Cardiac fibroblast (primary cell): ENCODE measurements around the gene EPS8L2.

ENCODE experiments used
- DNase-seq, 2 donors: peaks; one replicate each; pipeline versions ENCODE4 v3.0.0 to v3.0.0-alpha.2; 2010; ENCODE audit warnings: low read depth in 2 of 2
- H3K4me3 ChIP-seq, 2 donors: replicated peaks in 1 of 2; 1 replicate in 1 of 2; 2 replicates in 1 of 2; pipeline ENCODE4 v1.5.1; 2011; ENCODE audit warnings: low read depth in 2 of 2, low read length in 2 of 2, mild to moderate bottlenecking in 2 of 2, moderate library complexity in 1 of 2
- TF ChIP-seq, protein P1 (sequence below): IDR thresholded peaks from one replicate; pipeline ENCODE4 v1.5.1; 2011; ENCODE audit warnings: low read depth, mild to moderate bottlenecking, low read length, inconsistent platforms

Gene EPS8L2

DNA sequence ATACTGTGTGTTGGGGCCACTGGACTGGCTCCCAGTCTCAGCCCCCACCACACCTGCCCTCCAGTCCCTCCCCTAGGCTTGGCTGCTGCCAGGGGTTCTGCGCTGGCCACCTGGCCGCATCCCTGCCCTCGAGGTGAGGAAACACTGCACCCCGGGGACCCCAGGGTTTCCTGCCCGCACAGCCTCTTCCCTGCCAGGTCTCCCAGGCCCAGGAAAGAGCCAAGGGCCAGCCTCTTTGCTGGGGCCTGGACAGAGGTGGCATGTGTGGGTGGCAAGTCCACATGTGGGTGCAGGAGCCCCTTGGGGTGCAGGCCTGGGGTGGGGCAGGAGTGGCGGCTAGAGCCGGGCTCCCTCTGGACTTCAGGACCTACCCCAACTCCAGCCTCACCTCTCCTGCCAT, 2.5 kb downstream of the EPS8L2 start:
- H3K4me3 ChIP-seq = no peak overlapping the region
- TF ChIP-seq, protein P1, sequence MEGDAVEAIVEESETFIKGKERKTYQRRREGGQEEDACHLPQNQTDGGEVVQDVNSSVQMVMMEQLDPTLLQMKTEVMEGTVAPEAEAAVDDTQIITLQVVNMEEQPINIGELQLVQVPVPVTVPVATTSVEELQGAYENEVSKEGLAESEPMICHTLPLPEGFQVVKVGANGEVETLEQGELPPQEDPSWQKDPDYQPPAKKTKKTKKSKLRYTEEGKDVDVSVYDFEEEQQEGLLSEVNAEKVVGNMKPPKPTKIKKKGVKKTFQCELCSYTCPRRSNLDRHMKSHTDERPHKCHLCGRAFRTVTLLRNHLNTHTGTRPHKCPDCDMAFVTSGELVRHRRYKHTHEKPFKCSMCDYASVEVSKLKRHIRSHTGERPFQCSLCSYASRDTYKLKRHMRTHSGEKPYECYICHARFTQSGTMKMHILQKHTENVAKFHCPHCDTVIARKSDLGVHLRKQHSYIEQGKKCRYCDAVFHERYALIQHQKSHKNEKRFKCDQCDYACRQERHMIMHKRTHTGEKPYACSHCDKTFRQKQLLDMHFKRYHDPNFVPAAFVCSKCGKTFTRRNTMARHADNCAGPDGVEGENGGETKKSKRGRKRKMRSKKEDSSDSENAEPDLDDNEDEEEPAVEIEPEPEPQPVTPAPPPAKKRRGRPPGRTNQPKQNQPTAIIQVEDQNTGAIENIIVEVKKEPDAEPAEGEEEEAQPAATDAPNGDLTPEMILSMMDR = no peak
- no peak for DNase-seq

DNA sequence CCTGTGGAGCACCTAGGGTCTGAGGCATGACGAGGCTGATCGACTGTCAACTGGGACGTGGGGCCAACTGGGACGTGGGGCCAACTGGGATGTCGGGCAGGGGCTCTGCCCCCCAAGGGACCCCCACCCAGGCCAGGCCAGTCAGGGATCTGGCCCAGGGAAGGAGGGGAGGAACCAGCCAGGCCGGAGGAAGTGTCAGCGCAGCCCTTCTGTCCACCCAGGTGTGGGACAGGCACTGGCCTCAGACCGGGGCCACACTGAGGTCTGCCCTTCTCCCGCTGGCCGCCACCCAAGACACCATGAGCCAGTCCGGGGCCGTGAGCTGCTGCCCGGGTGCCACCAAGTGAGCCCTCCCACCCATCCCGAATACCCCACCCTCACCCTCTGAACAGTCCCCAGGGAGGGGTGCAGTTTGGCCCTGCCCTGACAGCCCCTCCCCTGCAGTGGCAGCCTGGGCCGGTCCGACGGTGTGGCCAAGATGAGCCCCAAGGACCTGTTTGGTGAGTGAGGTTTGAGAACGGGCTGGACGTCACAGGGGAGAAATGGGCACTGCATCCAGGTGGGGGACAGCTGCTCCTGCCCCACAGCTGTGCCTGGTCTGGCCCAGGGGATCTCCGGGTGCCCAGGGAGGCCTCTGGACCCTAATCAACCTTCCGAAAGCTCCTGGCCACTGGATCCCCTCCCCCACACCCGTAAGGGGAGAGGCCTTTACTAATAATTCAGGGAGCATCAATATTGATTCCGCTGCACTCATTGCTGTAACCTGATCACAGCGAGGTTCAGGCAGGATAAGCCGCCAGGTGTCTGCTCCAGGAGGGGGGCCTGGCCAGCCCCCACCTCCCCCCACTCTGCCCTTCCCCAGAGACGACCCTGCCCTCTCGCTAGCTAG, 3.3 kb downstream of the EPS8L2 start:
- no peak for DNase-seq
- no peak overlapping the region for H3K4me3 ChIP-seq
- TF ChIP-seq, protein P1 = no peak

DNA sequence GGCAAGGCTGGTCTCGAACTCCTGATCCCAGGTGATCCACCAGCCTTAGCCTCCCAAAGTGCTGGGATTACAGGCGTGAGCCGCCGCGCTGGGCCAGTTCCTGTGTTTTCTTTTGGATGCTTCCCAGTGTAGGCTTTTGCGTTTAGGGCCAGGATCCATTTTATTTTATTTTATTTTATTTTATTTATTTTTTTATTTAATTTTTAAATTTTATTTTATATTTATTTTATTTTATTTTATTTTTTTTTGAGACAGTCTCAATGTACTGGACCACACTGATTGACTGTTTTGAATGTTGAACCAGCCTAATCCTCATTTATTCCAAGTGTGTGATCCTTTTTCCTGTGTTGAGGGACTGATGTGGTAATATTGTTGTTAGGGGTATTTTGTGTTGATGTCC, 8.4 kb downstream of the EPS8L2 start:
- no peak for DNase-seq
- H3K4me3 ChIP-seq = no peak overlapping the region
- TF ChIP-seq, protein P1 = no peak

DNA sequence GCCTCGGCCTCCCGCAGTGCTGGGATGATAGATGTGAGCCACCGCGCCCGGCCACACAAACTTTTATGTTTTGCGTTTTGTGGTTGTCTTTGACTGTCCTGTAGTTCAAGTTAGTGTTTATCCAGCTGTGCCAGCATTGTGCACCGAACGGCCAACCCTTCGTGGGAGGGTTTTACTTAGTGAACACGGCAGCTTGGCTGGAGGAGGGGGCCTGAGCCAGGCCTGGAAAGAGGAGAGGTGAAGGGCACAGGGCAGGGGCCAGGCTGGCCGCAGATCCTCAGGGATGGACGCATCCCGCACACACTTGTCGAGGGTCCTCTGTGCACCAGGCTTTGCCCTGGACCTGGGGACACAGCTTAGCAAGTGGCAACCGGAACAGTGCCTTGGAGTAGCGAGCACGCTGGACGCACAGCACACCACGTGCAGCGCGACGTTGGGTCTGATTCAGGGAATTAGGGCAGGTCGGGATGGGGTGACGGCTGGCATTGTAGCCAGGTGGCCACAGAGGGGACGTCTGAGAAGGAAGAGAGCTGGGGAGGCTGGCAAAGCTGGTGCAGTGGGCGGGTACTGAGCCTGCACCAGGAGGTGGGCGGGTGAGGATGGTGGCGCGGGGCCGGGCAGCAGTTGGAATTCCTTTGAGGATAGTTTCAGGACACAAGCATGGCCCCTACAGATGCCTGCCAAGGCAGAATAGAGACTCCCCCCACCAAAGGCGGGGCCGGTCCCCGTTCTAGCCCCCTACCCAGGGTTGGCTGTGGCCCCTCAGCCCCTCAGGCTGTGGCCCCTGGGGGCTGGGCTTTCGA, 13.4 kb downstream of the EPS8L2 start:
- H3K4me3 ChIP-seq = no peak overlapping the region
- DNase-seq = no peak
- TF ChIP-seq, protein P1 = no peak

DNA sequence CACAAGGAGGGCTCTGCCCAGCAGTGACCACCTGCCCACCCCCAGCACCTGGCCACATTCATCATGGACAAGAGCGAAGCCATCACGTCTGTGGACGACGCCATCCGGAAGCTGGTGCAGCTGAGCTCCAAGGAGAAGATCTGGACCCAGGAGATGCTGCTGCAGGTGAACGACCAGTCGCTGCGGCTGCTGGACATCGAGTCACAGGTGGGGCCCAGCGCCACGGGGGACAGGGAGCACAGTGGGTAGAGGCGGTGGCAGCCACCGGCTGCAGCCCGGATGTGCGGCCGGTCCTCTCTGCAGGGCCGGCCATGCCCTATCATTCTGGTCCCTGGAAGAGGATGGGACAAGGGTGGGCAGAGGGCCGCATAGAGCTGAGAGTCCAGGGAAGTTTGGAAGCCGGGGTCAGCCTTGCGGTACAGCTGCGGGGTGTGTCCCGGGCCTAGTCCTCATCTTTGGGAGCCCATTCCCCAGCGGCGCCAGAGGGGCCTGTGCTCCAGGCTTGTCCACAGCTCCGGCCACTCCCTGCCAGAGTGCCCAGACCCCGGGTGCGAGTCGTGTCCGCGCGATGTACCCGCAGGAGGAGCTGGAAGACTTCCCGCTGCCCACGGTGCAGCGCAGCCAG, 14.1 kb downstream of the EPS8L2 start:
- H3K4me3 ChIP-seq = no peak overlapping the region
- TF ChIP-seq, protein P1 = no peak
- DNase-seq = no peak

DNA sequence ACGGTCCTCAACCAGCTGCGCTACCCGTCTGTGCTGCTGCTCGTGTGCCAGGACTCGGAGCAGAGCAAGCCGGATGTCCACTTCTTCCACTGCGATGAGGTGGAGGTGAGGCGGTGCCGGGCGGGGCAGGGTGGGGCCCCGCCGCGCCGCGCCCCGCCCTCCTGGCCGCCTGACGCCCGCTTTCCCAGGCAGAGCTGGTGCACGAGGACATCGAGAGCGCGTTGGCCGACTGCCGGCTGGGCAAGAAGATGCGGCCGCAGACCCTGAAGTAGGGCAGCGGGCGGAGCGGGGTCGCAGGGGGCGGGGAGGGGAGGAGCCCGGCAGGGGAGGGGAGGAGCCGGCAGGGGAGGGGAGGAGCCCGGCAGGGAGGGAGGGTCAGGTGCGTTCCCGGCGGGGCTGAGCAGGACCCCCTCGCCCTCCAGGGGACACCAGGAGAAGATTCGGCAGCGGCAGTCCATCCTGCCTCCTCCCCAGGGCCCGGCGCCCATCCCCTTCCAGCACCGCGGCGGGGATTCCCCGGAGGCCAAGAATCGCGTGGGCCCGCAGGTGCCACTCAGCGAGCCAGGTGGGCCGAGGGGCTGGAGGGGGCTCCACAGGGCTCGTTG, 14.7 kb downstream of the EPS8L2 start:
- no peak overlapping the region for H3K4me3 ChIP-seq
- TF ChIP-seq, protein P1 = no peak
- no peak for DNase-seq
